GM18909 (cell line): ENCODE measurements around the gene ATP2B2.

Experiments used
- ATAC-seq: cut with Tn5 transposase; IDR thresholded peaks from one replicate; pipeline ENCODE4 v1.9.1; 2021; ENCODE audit warnings: mild to moderate bottlenecking; ENCODE audit not compliant: unreplicated experiment, poor library complexity

The ATP2B2 gene

GRCh38 chr3:10410383-10411002 is 94.9 kb downstream of the ATP2B2 start:
- no peak for ATAC-seq

GRCh38 chr3:10408680-10409079 is 96.7 kb downstream of the ATP2B2 start:
- ATAC-seq = no peak

- no peak for ATAC-seq
These were observed 98.0 kb downstream of the ATP2B2 start for GRCh38 chr3:10407361-10407760.

GRCh38 chr3:10406414-10406813 is 99.0 kb downstream of the ATP2B2 start:
- ATAC-seq = no peak

- no peak for ATAC-seq
These were observed 99.6 kb downstream of the ATP2B2 start for GRCh38 chr3:10405816-10406215.

GRCh38 chr3:10404876-10405275 is 100.5 kb downstream of the ATP2B2 start:
- no peak for ATAC-seq

- ATAC-seq = no peak
These were observed 101.0 kb downstream of the ATP2B2 start for GRCh38 chr3:10404377-10404776.

- no peak for ATAC-seq
These were observed 103.2 kb downstream of the ATP2B2 start for GRCh38 chr3:10401990-10402761.

GRCh38 chr3:10400749-10401495 is 104.5 kb downstream of the ATP2B2 start:
- ATAC-seq = no peak

- ATAC-seq = no peak
These were observed 105.2 kb downstream of the ATP2B2 start for GRCh38 chr3:10400050-10400748.

- ATAC-seq = no peak
These were observed 105.8 kb downstream of the ATP2B2 start for GRCh38 chr3:10399634-10400033.

GRCh38 chr3:10398341-10398740 is 107.0 kb downstream of the ATP2B2 start:
- no peak for ATAC-seq

- ATAC-seq = no peak
These were observed 107.5 kb downstream of the ATP2B2 start for GRCh38 chr3:10397879-10398278.

- ATAC-seq = no peak
These were observed 108.5 kb downstream of the ATP2B2 start for GRCh38 chr3:10396931-10397330.

GRCh38 chr3:10396083-10396482 is 109.3 kb downstream of the ATP2B2 start:
- ATAC-seq = no peak

GRCh38 chr3:10395671-10396070 is 109.7 kb downstream of the ATP2B2 start:
- no peak for ATAC-seq

GRCh38 chr3:10395196-10395595 is 110.2 kb downstream of the ATP2B2 start:
- ATAC-seq = no peak

- no peak for ATAC-seq
These were observed 110.8 kb downstream of the ATP2B2 start for GRCh38 chr3:10394491-10395025.

GRCh38 chr3:10393514-10393913 is 111.9 kb downstream of the ATP2B2 start:
- ATAC-seq = no peak

GRCh38 chr3:10392906-10393461 is 112.4 kb downstream of the ATP2B2 start:
- ATAC-seq = no peak
